ENCODE measurements around the gene TMEM18.
"Not testable (repeated sequence)": the region's sequence is repeated elsewhere in the genome, so short reads cannot be mapped to it uniquely, and the experiment has no call there.

Gene TMEM18

GRCh38 chr2:690799-691198 is 13.6 kb upstream of the TMEM18 start:
- H3K36me3 ChIP-seq: no peaks in the 10 kb centered on the region
- DNase-seq: no peak
- TF ChIP-seq CTCF (IDR thresholded peaks at IDR 0.05; ENCODE audit: low read depth, low read length): no peak
- H3K27me3 ChIP-seq: no peaks in the 10 kb centered on the region
- no peaks in the 10 kb centered on the region for H3K9me3 ChIP-seq
- H3K4me1 ChIP-seq: no peaks in the 10 kb centered on the region
- H3K4me3 ChIP-seq (ENCODE audit: low read depth, low read length): no peak overlapping the region

- no peaks in the 10 kb centered on the region for H3K9me3 ChIP-seq
- DNase-seq: no peak
- no peaks in the 10 kb centered on the region for H3K4me1 ChIP-seq
- no peak overlapping the region for H3K4me3 ChIP-seq (ENCODE audit: low read depth, low read length)
- H3K27me3 ChIP-seq: no peaks in the 10 kb centered on the region
- no peaks in the 10 kb centered on the region for H3K36me3 ChIP-seq
- no peak for TF ChIP-seq CTCF (IDR thresholded peaks at IDR 0.05; ENCODE audit: low read depth, low read length)
Measured at GRCh38 chr2:689877-690510, 12.8 kb upstream of the TMEM18 start.

- Histone ChIP-seq H3K9me3 (no peaks in the 10 kb centered on the region), H3K27me3 (no peaks in the 10 kb centered on the region), H3K4me1 (no peaks in the 10 kb centered on the region), H3K36me3 (no peaks in the 10 kb centered on the region), H3K4me3 (ENCODE audit: low read depth, low read length) (no peak overlapping the region)
- TF ChIP-seq CTCF (IDR thresholded peaks at IDR 0.05; ENCODE audit: low read depth, low read length): no peak
- no peak for DNase-seq
Measured at GRCh38 chr2:689237-689636, 12.0 kb upstream of the TMEM18 start.

- no peaks in the 10 kb centered on the region for H3K27me3 ChIP-seq
- no peak for TF ChIP-seq CTCF (IDR thresholded peaks at IDR 0.05; ENCODE audit: low read depth, low read length)
- DNase-seq: no peak
- no peak overlapping the region for H3K4me3 ChIP-seq (ENCODE audit: low read depth, low read length)
- no peaks in the 10 kb centered on the region for H3K9me3 ChIP-seq
- no peaks in the 10 kb centered on the region for H3K36me3 ChIP-seq
- H3K4me1 ChIP-seq: no peaks in the 10 kb centered on the region
Measured at GRCh38 chr2:688504-689076, 11.4 kb upstream of the TMEM18 start.

- no peaks in the 10 kb centered on the region for H3K36me3 ChIP-seq
- H3K4me3 ChIP-seq (ENCODE audit: low read depth, low read length): no peak overlapping the region
- H3K27me3 ChIP-seq: no peaks in the 10 kb centered on the region
- no peaks in the 10 kb centered on the region for H3K4me1 ChIP-seq
- H3K9me3 ChIP-seq: no peaks in the 10 kb centered on the region
- no peak for TF ChIP-seq CTCF (IDR thresholded peaks at IDR 0.05; ENCODE audit: low read depth, low read length)
- no peak for DNase-seq
Measured at GRCh38 chr2:685421-685820, 8.2 kb upstream of the TMEM18 start.

- DNase-seq; H3K4me3 ChIP-seq (ENCODE audit: low read depth, low read length); H3K9me3 ChIP-seq; H3K4me1 ChIP-seq; H3K27me3 ChIP-seq; H3K36me3 ChIP-seq: not testable (repeated sequence)
Measured at GRCh38 chr2:684913-685312, 7.7 kb upstream of the TMEM18 start.
